Choroid plexus epithelial cell (primary cell): ENCODE measurements around the gene BRD1.

ENCODE experiments used
- DNase-seq: peaks from one replicate; pipeline ENCODE4 v3.0.0-alpha.2; 2010; ENCODE audit warnings: low read depth
- H3K4me3 ChIP-seq: 2 replicates; pipeline ENCODE4 v1.5.1; 2011; ENCODE audit warnings: low read depth, mild to moderate bottlenecking, control low read depth, low read length, moderate library complexity
- CTCF ChIP-seq: conservative IDR thresholded peaks from 2 replicates; pipeline ENCODE4 v1.5.1; 2011; ENCODE audit warnings: low read depth, mild to moderate bottlenecking, control low read depth, inconsistent platforms, low read length, moderate library complexity

Gene BRD1

DNA sequence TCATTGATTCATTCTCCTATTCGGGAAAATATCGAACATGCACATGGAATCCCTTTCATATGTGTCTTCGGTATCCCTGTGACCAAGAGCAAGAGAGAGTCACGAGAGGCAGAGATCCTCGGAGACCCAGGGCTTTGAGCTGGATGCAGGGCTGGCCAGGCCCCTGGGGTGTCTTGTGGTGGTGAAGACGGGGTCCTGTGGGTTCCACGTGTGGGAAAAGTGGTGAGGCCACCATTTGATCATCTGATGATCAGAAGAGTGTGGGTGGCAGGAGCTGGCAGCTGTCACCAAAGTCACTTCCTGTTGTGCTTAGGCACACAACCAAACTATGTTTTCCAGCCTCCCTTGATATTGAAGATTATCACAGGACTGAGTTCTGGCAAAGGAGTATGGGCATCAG lies 94.0 kb downstream of the BRD1 start:
- no peak for DNase-seq
- TF ChIP-seq CTCF = no peak
- H3K4me3 ChIP-seq = no peak overlapping the region

DNA sequence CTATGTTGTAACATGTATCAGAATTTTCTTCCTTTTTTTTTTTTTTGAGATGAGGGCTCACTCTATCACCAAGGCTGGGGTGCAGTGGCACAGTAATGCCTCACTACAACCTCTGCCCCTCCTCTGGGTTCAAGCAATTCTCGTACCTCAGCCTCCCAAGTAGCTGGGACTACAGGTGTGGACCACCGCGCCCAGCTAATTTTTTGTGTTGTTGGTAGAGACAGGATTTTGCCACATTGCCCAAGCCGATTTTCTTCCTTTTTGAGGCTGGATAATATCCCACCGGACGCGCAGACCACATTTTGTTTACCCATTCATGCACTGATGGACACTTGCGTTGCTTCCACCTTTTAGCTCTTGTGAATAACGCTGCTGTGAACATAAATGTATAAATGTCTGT lies 97.0 kb downstream of the BRD1 start:
- H3K4me3 ChIP-seq = no peak overlapping the region
- no peak for TF ChIP-seq CTCF

DNA sequence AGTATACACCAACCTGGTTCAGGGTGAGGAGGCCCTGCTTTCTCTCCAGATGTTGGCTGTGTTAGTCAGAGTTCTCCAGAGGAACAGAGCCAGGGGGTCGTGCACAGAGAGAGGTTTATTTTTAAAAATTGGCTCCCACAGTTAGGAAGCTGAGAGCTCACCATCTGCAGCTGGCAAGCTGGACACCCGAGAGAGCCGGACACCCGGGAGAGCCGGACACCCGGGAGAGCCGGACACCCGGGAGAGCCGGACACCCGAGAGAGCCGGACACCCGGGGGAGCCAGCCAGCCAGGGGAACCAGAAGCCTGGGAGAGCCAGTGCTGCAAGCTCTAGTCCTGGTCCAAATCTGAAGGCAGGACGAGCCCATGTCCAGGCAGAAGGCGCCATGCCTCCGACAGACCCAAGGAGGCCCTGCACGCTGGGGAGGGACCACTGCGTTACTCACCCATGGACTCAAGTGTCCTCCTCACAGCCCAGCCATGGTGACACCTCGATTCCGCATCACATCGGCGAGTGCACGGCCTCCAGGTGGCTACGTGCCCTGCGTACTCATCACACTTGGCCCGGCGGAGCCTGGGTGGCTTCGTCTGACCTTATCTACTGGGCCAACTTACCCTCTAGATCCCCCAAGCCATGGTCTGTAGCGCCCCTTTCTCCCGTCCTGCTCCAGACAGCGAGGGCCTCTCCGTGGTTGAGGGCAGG lies 99.0 kb downstream of the BRD1 start:
- DNase-seq = no peak
- no peak overlapping the region for H3K4me3 ChIP-seq
- TF ChIP-seq CTCF = no peak

More for the DNA sequence above, 97.0 kb downstream of the BRD1 start:
- no peak for DNase-seq

- no peak for DNase-seq
- no peak overlapping the region for H3K4me3 ChIP-seq
- no peak for TF ChIP-seq CTCF
Observed at GRCh38 chr22:49727881-49728569, 99.6 kb downstream of the BRD1 start.

DNA sequence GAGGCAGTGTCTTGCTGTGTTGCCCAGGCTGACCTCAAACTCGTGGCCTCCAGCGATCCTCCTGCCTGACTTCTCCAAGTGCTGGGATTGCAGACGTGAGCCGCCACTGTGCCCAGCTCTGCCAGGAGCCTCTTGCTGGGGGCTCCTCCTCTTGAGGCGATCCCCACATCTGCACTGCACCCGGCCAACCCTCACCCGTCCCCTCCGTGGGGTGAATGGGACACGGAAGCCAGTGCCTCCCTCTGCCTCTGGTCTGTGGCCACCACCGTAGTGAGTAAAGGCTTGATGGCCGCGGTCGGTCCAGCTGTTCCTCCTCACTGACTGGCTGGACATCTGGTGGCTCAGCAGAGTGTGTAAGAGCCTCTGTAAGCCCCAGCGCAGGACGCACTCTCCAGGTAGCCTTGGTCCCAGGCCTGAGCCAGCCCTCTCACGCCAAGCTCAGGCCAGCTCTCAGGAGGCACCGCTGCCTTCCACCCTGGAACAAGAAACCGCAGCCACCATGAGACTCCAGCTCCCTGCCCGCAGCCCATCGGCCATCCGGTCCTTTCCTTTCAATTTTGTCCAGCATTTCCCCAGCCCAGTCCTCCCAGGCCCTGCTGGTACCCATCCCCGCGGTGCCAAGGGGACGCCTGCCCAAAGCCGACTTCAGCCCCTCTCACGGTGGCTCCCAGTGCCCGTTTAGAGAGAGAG lies 100.3 kb downstream of the BRD1 start:
- DNase-seq = no peak
- no peak for TF ChIP-seq CTCF
- H3K4me3 ChIP-seq = no peak overlapping the region

DNA sequence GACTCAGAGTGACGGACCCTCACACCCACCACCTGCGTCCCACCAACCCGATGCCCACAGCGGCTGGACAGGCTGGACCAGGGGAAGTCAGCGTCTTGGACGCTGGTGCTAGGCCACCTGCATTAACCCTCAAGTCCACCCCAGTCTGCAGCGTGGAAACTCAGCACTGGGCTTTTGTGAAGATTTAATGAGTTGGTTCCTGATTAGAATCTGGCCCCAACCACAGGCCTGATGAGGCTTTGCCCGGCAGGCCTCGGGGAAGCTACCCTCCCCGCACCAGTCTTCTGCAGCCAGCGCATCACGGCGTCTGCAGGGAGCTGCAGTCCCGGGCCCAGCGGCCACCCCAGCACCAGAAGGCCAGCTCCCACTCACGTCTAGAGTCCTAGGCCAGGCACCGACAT lies 101.0 kb downstream of the BRD1 start:
- H3K4me3 ChIP-seq = no peak overlapping the region
- no peak for DNase-seq
- TF ChIP-seq CTCF = no peak
